Adrenal gland (tissue), 12 donors: ENCODE measurements around the gene AFAP1L2. TPM values are rescaled to one million over a fixed set of nuclear protein-coding genes. Genes with fewer than 3 reads are reported as not detected.

Experiments used
- DNase-seq, 7 donors: peaks; one replicate each; pipeline ENCODE4 v3.0.0-alpha.2; 2019 to 2020
- H3K27ac ChIP-seq, 5 donors: fragments of 200-600 bp; sonication (generic) in 4 of 5; 1 replicate in 3 of 5; 2 replicates in 2 of 5; pipeline versions ENCODE4 v1.5.1 to v1.8.0; 2016 to 2020; ENCODE audit warnings: mild to moderate bottlenecking in 1 of 5
- H3K27me3 ChIP-seq: fragments of 200-600 bp; 2 replicates; pipeline ENCODE4 v1.8.0; 2021
- H3K36me3 ChIP-seq, 2 donors: fragments of 200-600 bp; replicated peaks in 1 of 2; 1 replicate in 1 of 2; 2 replicates in 1 of 2; pipeline versions ENCODE4 v1.5.1 to v1.8.0; 2018 to 2022
- H3K4me1 ChIP-seq, 2 donors: fragments of 200-600 bp; replicated peaks in 1 of 2; 1 replicate in 1 of 2; 2 replicates in 1 of 2; pipeline versions ENCODE4 v1.5.1 to v1.8.0; 2018 to 2021
- H3K4me3 ChIP-seq, 4 donors: fragments of 200-600 bp; sonication (generic) in 3 of 4; one replicate each; pipeline ENCODE4 v1.5.1; 2016 to 2018
- H3K9me3 ChIP-seq, 3 donors: fragments of 200-600 bp; sonication (generic) in 1 of 3; replicated peaks in 1 of 3; 1 replicate in 2 of 3; 2 replicates in 1 of 3; pipeline versions ENCODE4 v1.5.1 to v1.8.0; 2016 to 2021
- POLR2A ChIP-seq, 2 donors: fragments of 450-650 bp; IDR thresholded peaks; one replicate each; pipeline ENCODE4 v1.6.1; 2017; ENCODE audit warnings: antibody characterized with exemption in 2 of 2, mild to moderate bottlenecking in 2 of 2, moderate library complexity in 1 of 2
- WGBS, 4 donors: extraction: QIAGEN DNeasy Blood & Tissue Kit in 2 of 4; methylation state at CpG; one replicate each; pipeline versions ENCODE4 v1.1.5 to v1.1.7; 2013 to 2017; 5-methylcytosine and 5-hydroxymethylcytosine counted together
- intact Hi-C, 2 donors: fragments of 100-400 bp; cut with DNase I; formaldehyde crosslinking; loops; one replicate each; pipeline versions ENCODE4 v1.14.1 to v1.15.0; 2022 to 2023
- polyA plus RNA-seq, 3 donors: library from polyadenylated mRNA; stranded (reverse); fragments of 200-250 nt in 2 of 3; fragments of 350-450 nt in 1 of 3; fragmentation: Illumina TruSeq in 1 of 3; extraction: RNeasy Lipid Tissue Mini Kit (QIAGEN cat#74804) in 1 of 3; gene quantifications; one replicate each; pipeline ENCODE4 v1.2.3, GENCODE V29; 2013 to 2014
- total RNA-seq, 9 donors: library from RNA; depleted of rRNA in 4 of 9; stranded (reverse); fragments of >200 nt in 4 of 9; fragments of 120-200 nt in 1 of 9; fragmentation: NEBNext Ultra II Directional in 1 of 9; extraction: Animal tissue kit (Norgen Biotek cat#: 25700) in 1 of 9; gene quantifications; one replicate each; pipeline versions ENCODE4 v1.1.0 to v1.2.4, GENCODE V29; 2013 to 2023
- TF ChIP-seq, protein P1 (sequence below), 6 experiments: fragments of 450-650 bp in 4 of 6; fragments of 200-600 bp in 2 of 6; sonication (generic) in 1 of 6; IDR thresholded peaks; 1 replicate in 5 of 6; 2 replicates in 1 of 6; pipeline versions ENCODE4 v1.5.1 to v1.8.0; 2016 to 2021; ENCODE audit warnings: antibody characterized with exemption in 6 of 6, mild to moderate bottlenecking in 2 of 6, moderate library complexity in 1 of 6
- donor health status: healthy with polysubstance abuse.
- donor health status: Bipolar disorder and iron deficiency.
- donor health status: DM: yes; HTN: yes; CAD: no.
- donor health status: DM: no; HTN: no; CAD: no.
- donor health status: DM: no; HTN: no; CAD: no.
- donor health status: DM: yes; HTN: yes; CAD: no.

The AFAP1L2 gene
- total and polyA plus RNA-seq, 12 donors: 1.4 to 9.4 (median 3.7) TPM

DNA sequence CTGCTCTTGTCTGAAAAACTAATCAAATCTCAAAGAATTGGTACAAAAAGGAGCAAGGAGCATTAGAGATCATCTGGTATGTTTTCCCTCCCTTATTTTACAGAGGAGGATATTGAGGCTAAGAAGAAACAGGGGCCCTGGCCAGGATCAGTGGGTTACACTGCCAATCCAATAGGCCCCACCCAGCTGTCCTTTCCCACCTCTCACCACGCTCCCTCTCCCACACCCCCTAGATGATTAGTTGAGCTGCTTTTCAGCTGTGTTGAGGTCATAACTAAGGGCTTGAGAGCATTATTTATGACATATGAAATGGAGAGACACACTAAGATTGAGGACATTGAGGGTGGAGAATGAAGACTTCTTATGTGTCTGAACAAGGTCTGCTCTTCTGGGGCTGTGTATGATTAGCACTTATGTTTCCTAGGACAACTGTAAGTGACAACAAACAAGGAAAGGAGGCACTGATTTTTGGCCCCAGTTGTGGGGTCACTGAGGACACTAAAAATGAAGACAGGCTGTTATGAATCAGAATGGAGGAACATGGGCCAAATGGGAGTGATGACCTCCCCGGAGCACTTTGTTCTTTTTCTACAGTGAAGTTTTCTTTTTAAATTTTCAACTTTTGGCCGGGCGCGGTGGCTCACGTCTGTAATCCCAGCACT is 138.8 kb downstream of the AFAP1L2 start:
- Histone ChIP-seq H3K9me3 (no peaks in the 10 kb centered on the region), H3K36me3 (no peaks in the 10 kb centered on the region), H3K4me1 (peaks cover 13 to 19% of the 10 kb centered on the region in 2 donors), H3K4me3 (no peak overlapping the region), H3K27ac (peak overlapping the region in 4 of 5 donors; percentile 17 to 30 (median 28)), H3K27me3 (no peaks in the 10 kb centered on the region)
- DNase-seq: peak; percentile 28 to 85 (median 60)
- 37 to 52% (median 44%) methylated on average over 6 of the region's 6 CpGs for WGBS, 4 donors
- intact Hi-C loops: no loop called here
- TF ChIP-seq, protein P1, sequence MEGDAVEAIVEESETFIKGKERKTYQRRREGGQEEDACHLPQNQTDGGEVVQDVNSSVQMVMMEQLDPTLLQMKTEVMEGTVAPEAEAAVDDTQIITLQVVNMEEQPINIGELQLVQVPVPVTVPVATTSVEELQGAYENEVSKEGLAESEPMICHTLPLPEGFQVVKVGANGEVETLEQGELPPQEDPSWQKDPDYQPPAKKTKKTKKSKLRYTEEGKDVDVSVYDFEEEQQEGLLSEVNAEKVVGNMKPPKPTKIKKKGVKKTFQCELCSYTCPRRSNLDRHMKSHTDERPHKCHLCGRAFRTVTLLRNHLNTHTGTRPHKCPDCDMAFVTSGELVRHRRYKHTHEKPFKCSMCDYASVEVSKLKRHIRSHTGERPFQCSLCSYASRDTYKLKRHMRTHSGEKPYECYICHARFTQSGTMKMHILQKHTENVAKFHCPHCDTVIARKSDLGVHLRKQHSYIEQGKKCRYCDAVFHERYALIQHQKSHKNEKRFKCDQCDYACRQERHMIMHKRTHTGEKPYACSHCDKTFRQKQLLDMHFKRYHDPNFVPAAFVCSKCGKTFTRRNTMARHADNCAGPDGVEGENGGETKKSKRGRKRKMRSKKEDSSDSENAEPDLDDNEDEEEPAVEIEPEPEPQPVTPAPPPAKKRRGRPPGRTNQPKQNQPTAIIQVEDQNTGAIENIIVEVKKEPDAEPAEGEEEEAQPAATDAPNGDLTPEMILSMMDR (IDR thresholded peaks at IDR 0.05): no peak
- TF ChIP-seq POLR2A (IDR thresholded peaks at IDR 0.05): no peak

DNA sequence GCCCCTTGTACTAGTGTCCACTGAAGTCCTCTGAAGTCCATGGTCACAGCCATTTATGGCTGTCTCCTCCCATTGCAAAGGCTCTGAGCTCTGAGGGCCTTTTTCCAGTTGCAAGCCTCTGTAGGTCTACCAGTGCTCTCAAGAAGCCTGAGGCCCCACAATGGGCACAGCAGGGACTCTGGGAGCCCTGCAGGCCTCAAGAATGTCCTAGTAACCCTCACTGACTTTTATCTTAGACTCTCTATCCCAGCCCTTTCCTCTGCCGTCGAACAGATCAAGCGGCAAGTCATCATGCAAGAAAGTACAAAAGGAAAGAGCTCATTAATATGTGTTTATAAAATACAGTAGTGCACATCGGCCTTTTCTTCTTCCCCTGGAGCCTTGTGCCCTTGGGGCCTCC is 141.8 kb downstream of the AFAP1L2 start:
- intact Hi-C loops: no loop called here
- peaks cover 13 to 19% of the 10 kb centered on the region in 2 donors for H3K4me1 ChIP-seq
- no peaks in the 10 kb centered on the region for H3K36me3 ChIP-seq
- H3K4me3 ChIP-seq: no peak overlapping the region
- TF ChIP-seq, protein P1 (IDR thresholded peaks at IDR 0.05): no peak
- TF ChIP-seq POLR2A (IDR thresholded peaks at IDR 0.05): no peak
- WGBS, 4 donors: 82 to 87% (median 84%) methylated on average over 4 of the region's 4 CpGs
- H3K27me3 ChIP-seq: no peaks in the 10 kb centered on the region
- no peaks in the 10 kb centered on the region for H3K9me3 ChIP-seq
- no peak for DNase-seq
- no peak overlapping the region for H3K27ac ChIP-seq

- intact Hi-C loops: no loop called here
- Histone ChIP-seq H3K4me1 (peaks cover 10 to 11% of the 10 kb centered on the region in 2 donors), H3K36me3 (no peaks in the 10 kb centered on the region), H3K27ac (no peak overlapping the region), H3K27me3 (no peaks in the 10 kb centered on the region), H3K9me3 (no peaks in the 10 kb centered on the region), H3K4me3 (no peak overlapping the region)
- WGBS, 4 donors: 65 to 85% (median 78%) methylated on average over 2 of the region's 2 CpGs
- DNase-seq: no peak
- no peak for TF ChIP-seq POLR2A (IDR thresholded peaks at IDR 0.05)
- TF ChIP-seq, protein P1 (IDR thresholded peaks at IDR 0.05): no peak
These were observed 143.2 kb downstream of the AFAP1L2 start for GRCh38 chr10:114261076-114261475.

- no peaks in the 10 kb centered on the region for H3K27me3 ChIP-seq
These were observed 143.9 kb downstream of the AFAP1L2 start for GRCh38 chr10:114260366-114260765.

More at GRCh38 chr10:114260366-114260765, 143.9 kb downstream of the AFAP1L2 start:
- TF ChIP-seq, protein P1 (IDR thresholded peaks at IDR 0.05): no peak
- TF ChIP-seq POLR2A (IDR thresholded peaks at IDR 0.05): no peak
- Histone ChIP-seq H3K27ac (no peak overlapping the region), H3K36me3 (no peaks in the 10 kb centered on the region), H3K4me1 (peaks cover 4 to 5% of the 10 kb centered on the region in 2 donors), H3K9me3 (no peaks in the 10 kb centered on the region), H3K4me3 (no peak overlapping the region)
- WGBS, 4 donors: 68 to 94% (median 89%) methylated on average over 2 to 5 of the region's 5 CpGs
- intact Hi-C loops: no loop called here
- DNase-seq: no peak
